HEK293T (cell line): ENCODE results near the gene CIROP.

ENCODE experiments used
- CTCF ChIA-PET: fragments of 350-600 bp; formaldehyde crosslinking; extraction: SDS; loops from one replicate; lab custom pipeline; 2021; ENCODE audit warnings: antibody characterized with exemption, inconsistent platforms; lab: Yijun Ruan, JAX
- POLR2A ChIA-PET: fragments of 350-600 bp; formaldehyde crosslinking; extraction: SDS; loops from one replicate; lab custom pipeline; 2020; ENCODE audit warnings: antibody characterized with exemption, inconsistent platforms; lab: Yijun Ruan, JAX
- DNase-seq: peaks from one replicate; pipeline ENCODE4 v3.0.0; 2012; ENCODE audit warnings: mixed read lengths; ENCODE audit errors: extremely low spot score
- ARNT ChIP-seq: fragments of 450-650 bp; IDR thresholded peaks from 2 replicates; pipeline ENCODE4 v1.6.1; 2017; ENCODE audit warnings: mild to moderate bottlenecking
- BHLHE40 ChIP-seq: fragments of 450-650 bp; IDR thresholded peaks from 2 replicates; pipeline ENCODE4 v1.6.1; 2016; ENCODE audit warnings: mild to moderate bottlenecking, moderate library complexity, borderline replicate concordance
- CTBP1 ChIP-seq: fragments of 450-650 bp; IDR thresholded peaks from 2 replicates; pipeline ENCODE4 v1.6.1; 2016; ENCODE audit warnings: borderline replicate concordance
- ELF4 ChIP-seq: fragments of 450-650 bp; IDR thresholded peaks from 2 replicates; pipeline ENCODE4 v1.6.1; 2017; ENCODE audit warnings: antibody characterized with exemption
- FOXA1 ChIP-seq: fragments of 450-650 bp; IDR thresholded peaks from 2 replicates; pipeline ENCODE4 v1.6.1; 2016; ENCODE audit warnings: mild to moderate bottlenecking
- FOXK2 ChIP-seq: fragments of 450-650 bp; IDR thresholded peaks from 2 replicates; pipeline ENCODE4 v1.6.1; 2016; ENCODE audit warnings: mild to moderate bottlenecking
- FOXM1 ChIP-seq: fragments of 450-650 bp; IDR thresholded peaks from 2 replicates; pipeline ENCODE4 v1.6.1; 2017; ENCODE audit warnings: mild to moderate bottlenecking, borderline replicate concordance
- HDGF ChIP-seq: fragments of 450-650 bp; IDR thresholded peaks from 2 replicates; pipeline ENCODE4 v1.6.1; 2017; ENCODE audit warnings: antibody characterized with exemption, borderline replicate concordance
- L3MBTL2 ChIP-seq: fragments of 450-650 bp; conservative IDR thresholded peaks from 2 replicates; pipeline ENCODE4 v1.6.1; 2016; ENCODE audit warnings: mild to moderate bottlenecking
- LEF1 ChIP-seq: fragments of 450-650 bp; IDR thresholded peaks from 2 replicates; pipeline ENCODE4 v1.6.1; 2017; ENCODE audit warnings: mild to moderate bottlenecking, borderline replicate concordance
- NFRKB ChIP-seq: fragments of 450-650 bp; IDR thresholded peaks from 2 replicates; pipeline ENCODE4 v1.6.1; 2016; ENCODE audit warnings: mild to moderate bottlenecking, moderate library complexity
- PKNOX1 ChIP-seq: fragments of 450-650 bp; IDR thresholded peaks from 2 replicates; pipeline ENCODE4 v1.6.1; 2016
- SP1 ChIP-seq: fragments of 450-650 bp; IDR thresholded peaks from 2 replicates; pipeline ENCODE4 v1.6.1; 2017
- SUZ12 ChIP-seq: fragments of 450-650 bp; IDR thresholded peaks from 2 replicates; pipeline ENCODE4 v1.6.1; 2016; ENCODE audit warnings: mild to moderate bottlenecking
- TARDBP ChIP-seq: fragments of 450-650 bp; IDR thresholded peaks from 2 replicates; pipeline ENCODE4 v1.6.1; 2016
- ZNF384 ChIP-seq: fragments of 450-650 bp; IDR thresholded peaks from 2 replicates; pipeline ENCODE4 v1.6.1; 2016

CIROP gene

GRCh38 chr14:23142826-23143225, 38.0 kb upstream of the CIROP start:
- TF ChIP-seq ELF4 = no peak
- DNase-seq = no peak
- ChIA-PET CTCF (interaction anchor here (1.8 to 5.3 kb wide), 2 partner anchors 22 to 237 kb away, joined by 3 to 27 read pairs; no protein-coding TSS in a partner anchor), POLR2A (interaction anchor here (1.1 kb wide), 1 partner anchor 40 kb away, joined by 3 read pairs; no protein-coding TSS in a partner anchor)

- CTCF ChIA-PET = interaction anchor here (1.8 to 5.3 kb wide), 2 partner anchors 21 to 238 kb away, joined by 3 to 27 read pairs; no protein-coding TSS in a partner anchor
- no peak for TF ChIP-seq FOXM1
- TF ChIP-seq NFRKB = no peak
- TF ChIP-seq BHLHE40 = no peak
- no peak for TF ChIP-seq L3MBTL2
- TF ChIP-seq FOXA1 = no peak
- no peak for TF ChIP-seq ARNT
- TF ChIP-seq SUZ12 = no peak
- no peak for TF ChIP-seq ELF4
- no peak for TF ChIP-seq HDGF
- TF ChIP-seq TARDBP = no peak
- no peak for TF ChIP-seq SP1
- TF ChIP-seq ZNF384 = no peak
- TF ChIP-seq LEF1 = no peak
- TF ChIP-seq CTBP1 = no peak
- no peak for TF ChIP-seq FOXK2
- TF ChIP-seq PKNOX1 = no peak
- no peak for DNase-seq
- POLR2A ChIA-PET = interaction anchor here (1.1 kb wide), 1 partner anchor 41 kb away, joined by 3 read pairs; no protein-coding TSS in a partner anchor
These were observed 37.1 kb upstream of the CIROP start for GRCh38 chr14:23141706-23142444.

GRCh38 chr14:23140371-23140770, 35.6 kb upstream of the CIROP start:
- no peak for TF ChIP-seq SP1
- no peak for TF ChIP-seq TARDBP
- no peak for TF ChIP-seq FOXA1
- TF ChIP-seq SUZ12 = no peak
- no peak for TF ChIP-seq FOXK2
- TF ChIP-seq BHLHE40 = no peak
- no peak for TF ChIP-seq NFRKB
- TF ChIP-seq ARNT = no peak
- TF ChIP-seq L3MBTL2 = no peak
- TF ChIP-seq PKNOX1 = no peak
- no peak for TF ChIP-seq CTBP1
- TF ChIP-seq HDGF = no peak
- no peak for TF ChIP-seq ZNF384
- TF ChIP-seq FOXM1 = no peak
- TF ChIP-seq LEF1 = no peak
- ChIA-PET POLR2A (no interaction called here), CTCF (interaction anchor here (5.3 kb wide), 1 partner anchor 19 kb away, joined by 27 read pairs; no protein-coding TSS in a partner anchor)
- DNase-seq = no peak

- no peak for DNase-seq
- CTCF ChIA-PET = interaction anchor here (5.3 kb wide), 1 partner anchor 19 kb away, joined by 27 read pairs; no protein-coding TSS in a partner anchor
- POLR2A ChIA-PET = interaction anchor here (0.6 kb wide), 1 partner anchor 124 kb away, joined by 3 read pairs; no protein-coding TSS in a partner anchor
- TF ChIP-seq L3MBTL2 (no peak), ZNF384 (no peak), NFRKB (no peak), LEF1 (no peak), FOXM1 (no peak), SP1 (no peak), FOXK2 (no peak), ELF4 (no peak), ARNT (no peak)
These were observed 35.1 kb upstream of the CIROP start for GRCh38 chr14:23139874-23140273.

- no peak for DNase-seq
- no peak for TF ChIP-seq BHLHE40
- no peak for TF ChIP-seq SUZ12
- no peak for TF ChIP-seq FOXK2
- no peak for TF ChIP-seq NFRKB
- TF ChIP-seq FOXA1 = no peak
- no peak for TF ChIP-seq ELF4
- TF ChIP-seq CTBP1 = no peak
- TF ChIP-seq LEF1 = no peak
- no peak for TF ChIP-seq TARDBP
- no peak for TF ChIP-seq ARNT
- no peak for TF ChIP-seq PKNOX1
- TF ChIP-seq ZNF384 = no peak
- TF ChIP-seq SP1 = no peak
- ChIA-PET POLR2A (no interaction called here), CTCF (no interaction called here)
These were observed 33.2 kb upstream of the CIROP start for GRCh38 chr14:23137813-23138535.
